Activated B cell treated with CpG ODN at 0.5 μM for 24 hours (primary cell): ENCODE measurements around the gene H6PD. TPM values are rescaled to one million over a fixed set of nuclear protein-coding genes. Genes with fewer than 3 reads are reported as not detected.
A peak's percentile ranks its signal among the peaks of the same experiment; 100 is the strongest.

ENCODE experiments used
- ATAC-seq: fragments of 200-7000 bp; cut with Tn5 transposase; one replicate; pipeline ENCODE4 v1.10.0; 2021; ENCODE audit warnings: low read depth, mild to moderate bottlenecking, moderate library complexity
- CTCF ChIA-PET: fragments of 350-600 bp; sonication (Branson Sonifier 250); formaldehyde crosslinking; loops from one replicate; lab custom pipeline; 2021; ENCODE audit warnings: antibody characterized with exemption; lab: Charles Lee
- POLR2A ChIA-PET: fragments of 350-600 bp; sonication (Branson Sonifier 250); formaldehyde crosslinking; loops from one replicate; lab custom pipeline; 2021; ENCODE audit warnings: antibody characterized with exemption; lab: Charles Lee
- DNase-seq: peaks from one replicate; pipeline ENCODE4 v3.0.0; 2022
- H3K27ac Mint-ChIP-seq: one replicate; pipeline ENCODE4 v1.8.0; 2020; ENCODE audit warnings: mixed read lengths
- H3K27me3 Mint-ChIP-seq: one replicate; pipeline ENCODE4 v1.8.0; 2021; ENCODE audit warnings: mixed read lengths
- H3K36me3 Mint-ChIP-seq: one replicate; pipeline ENCODE4 v1.8.0; 2021; ENCODE audit warnings: low read depth, mixed read lengths
- H3K4me1 Mint-ChIP-seq: one replicate; pipeline ENCODE4 v1.8.0; 2021; ENCODE audit warnings: mixed read lengths
- H3K4me3 Mint-ChIP-seq: one replicate; pipeline ENCODE4 v1.8.0; 2020; ENCODE audit warnings: mild to moderate bottlenecking, mixed read lengths
- H3K9me3 Mint-ChIP-seq: one replicate; pipeline ENCODE4 v1.8.0; 2020; ENCODE audit warnings: mixed read lengths
- intact Hi-C: fragments of 100-400 bp; cut with micrococcal nuclease; formaldehyde crosslinking; loops from one replicate; pipeline ENCODE4 v1.15.1; 2024
- total RNA-seq: library from RNA; stranded (reverse); gene quantifications from 2 replicates; pipeline ENCODE4 v1.2.3, GENCODE V29; 2022
- TF ChIP-seq, protein P1 (sequence below): fragments of 200-600 bp; IDR thresholded peaks from one replicate; pipeline ENCODE4 v1.8.0; 2022; ENCODE audit warnings: antibody characterized with exemption, mild to moderate bottlenecking

Gene H6PD
- total RNA-seq, 1 donor from 2014 or later, result 21.9 TPM

- peak overlapping the region; percentile 67 for H3K4me3 Mint-ChIP-seq
- intact Hi-C loops, result loop anchor here (1.0 to 2.0 kb wide), 3 partner anchors 71 to 134 kb away; no protein-coding TSS in a partner anchor
- CTCF ChIA-PET, result interaction anchor here (0.6 to 6.0 kb wide), 3 partner anchors 135 to 199 kb away, joined by 3 to 200 read pairs (median 8); no protein-coding TSS in a partner anchor
- TF ChIP-seq, protein P1, sequence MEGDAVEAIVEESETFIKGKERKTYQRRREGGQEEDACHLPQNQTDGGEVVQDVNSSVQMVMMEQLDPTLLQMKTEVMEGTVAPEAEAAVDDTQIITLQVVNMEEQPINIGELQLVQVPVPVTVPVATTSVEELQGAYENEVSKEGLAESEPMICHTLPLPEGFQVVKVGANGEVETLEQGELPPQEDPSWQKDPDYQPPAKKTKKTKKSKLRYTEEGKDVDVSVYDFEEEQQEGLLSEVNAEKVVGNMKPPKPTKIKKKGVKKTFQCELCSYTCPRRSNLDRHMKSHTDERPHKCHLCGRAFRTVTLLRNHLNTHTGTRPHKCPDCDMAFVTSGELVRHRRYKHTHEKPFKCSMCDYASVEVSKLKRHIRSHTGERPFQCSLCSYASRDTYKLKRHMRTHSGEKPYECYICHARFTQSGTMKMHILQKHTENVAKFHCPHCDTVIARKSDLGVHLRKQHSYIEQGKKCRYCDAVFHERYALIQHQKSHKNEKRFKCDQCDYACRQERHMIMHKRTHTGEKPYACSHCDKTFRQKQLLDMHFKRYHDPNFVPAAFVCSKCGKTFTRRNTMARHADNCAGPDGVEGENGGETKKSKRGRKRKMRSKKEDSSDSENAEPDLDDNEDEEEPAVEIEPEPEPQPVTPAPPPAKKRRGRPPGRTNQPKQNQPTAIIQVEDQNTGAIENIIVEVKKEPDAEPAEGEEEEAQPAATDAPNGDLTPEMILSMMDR, result no peak
- DNase-seq, result no peak
- peaks cover 6% of the 10 kb centered on the region for H3K9me3 Mint-ChIP-seq
- no peaks in the 10 kb centered on the region for H3K36me3 Mint-ChIP-seq
- H3K27ac Mint-ChIP-seq, result no peak overlapping the region
- ATAC-seq, result no peak
- H3K4me1 Mint-ChIP-seq, result peaks cover 6% of the 10 kb centered on the region
- POLR2A ChIA-PET, result interaction anchor here (0.5 to 1.3 kb wide), 5 partner anchors 126 to 1880 kb away, joined by 3 to 4 read pairs (median 3); no protein-coding TSS in a partner anchor
- no peaks in the 10 kb centered on the region for H3K27me3 Mint-ChIP-seq
Measured at GRCh38 chr1:9291914-9292360, 57.4 kb downstream of the H6PD start.

DNA sequence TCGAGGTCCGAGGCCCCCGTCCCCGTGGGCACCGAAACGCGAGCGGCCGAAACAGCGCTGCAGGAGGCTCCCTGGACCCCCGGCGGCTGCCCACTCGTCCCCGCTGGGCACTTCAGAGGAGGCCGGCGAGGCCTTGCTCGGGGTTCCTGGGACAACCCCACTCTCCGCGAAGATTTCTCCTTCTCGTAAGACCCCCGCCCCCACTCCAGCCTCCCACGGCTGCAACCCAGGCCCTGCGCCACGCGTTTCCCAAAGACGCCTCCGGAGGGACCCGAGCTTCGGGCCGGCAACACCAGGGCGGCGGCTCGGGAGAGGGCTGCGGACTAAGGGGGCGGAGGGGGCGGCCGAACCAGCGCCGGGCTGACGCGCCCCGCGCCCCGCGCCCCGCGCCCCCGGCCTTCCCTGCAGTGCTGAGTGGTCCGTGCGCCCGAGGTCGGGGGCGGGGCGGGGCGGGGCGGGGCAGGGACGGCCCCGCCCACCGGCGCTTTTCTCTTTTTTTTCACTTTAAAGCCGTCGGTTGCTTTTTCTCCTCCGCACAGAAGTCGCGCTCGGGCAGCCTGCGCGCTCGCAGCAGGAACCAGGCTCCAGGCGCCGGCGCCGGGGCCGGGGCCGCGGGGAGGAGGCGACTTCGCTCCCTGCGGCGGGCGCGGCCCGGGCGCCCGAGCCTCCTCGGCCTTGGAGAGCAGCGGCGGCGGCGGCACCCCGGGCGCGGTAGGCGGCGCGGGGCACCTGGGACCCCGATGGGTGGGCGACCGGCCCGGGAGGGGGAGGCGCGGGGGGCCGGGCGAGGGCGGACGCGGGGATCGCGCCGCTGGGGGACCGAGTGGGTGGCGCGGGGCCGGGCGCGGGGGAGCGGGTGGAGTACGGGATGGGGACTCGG is 58.0 kb downstream of the H6PD start, which contains the start of gene SPSB1:
SPSB1 (plus strand) TSS at position 534 of the 880 bp plus-strand sequence. CDS start 62,998 bp downstream, outside the sequence.
- intact Hi-C loops, result loop anchor here (1.0 to 2.0 kb wide), 3 partner anchors 70 to 134 kb away; no protein-coding TSS in a partner anchor
- TF ChIP-seq, protein P1, result no peak
- peaks cover 6% of the 10 kb centered on the region for H3K4me1 Mint-ChIP-seq
- H3K4me3 Mint-ChIP-seq, result peak within 1 kb of the TSS; percentile 67
- H3K9me3 Mint-ChIP-seq, result peaks cover 6% of the 10 kb centered on the region
- DNase-seq (peak; percentile 52), ATAC-seq (peak; percentile 66)
- ChIA-PET CTCF (interaction anchor here (0.6 to 6.0 kb wide), 3 partner anchors 134 to 198 kb away, joined by 3 to 200 read pairs (median 8); no protein-coding TSS in a partner anchor), POLR2A (interaction anchor here (0.5 to 1.3 kb wide), 4 partner anchors 126 to 1880 kb away, joined by 3 to 4 read pairs (median 3); no protein-coding TSS in a partner anchor)
- H3K36me3 Mint-ChIP-seq, result no peaks in the 10 kb centered on the region
- no peaks in the 10 kb centered on the region for H3K27me3 Mint-ChIP-seq
- no peak within 1 kb of the TSS for H3K27ac Mint-ChIP-seq

DNA sequence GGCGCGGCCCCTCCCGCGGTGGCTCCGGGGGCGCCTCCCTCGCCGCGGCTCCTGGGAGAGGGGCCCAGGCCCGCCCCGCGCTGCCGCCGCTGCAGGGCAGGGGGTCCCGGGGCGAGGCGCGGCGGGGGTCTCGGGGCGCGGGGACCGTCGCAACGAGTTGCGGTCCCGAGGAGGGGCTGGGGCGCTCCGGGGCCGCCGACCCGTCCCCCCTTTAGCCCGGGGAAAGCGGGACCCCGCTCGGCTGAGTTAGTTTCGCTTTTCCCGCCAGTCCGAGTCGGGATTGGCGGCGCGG is 58.6 kb downstream of the H6PD start:
- intact Hi-C loops, result loop anchor here (2.0 kb wide), 2 partner anchors 70 to 120 kb away; no protein-coding TSS in a partner anchor
- Mint-ChIP-seq H3K4me1 (peaks cover 6% of the 10 kb centered on the region), H3K9me3 (peaks cover 3% of the 10 kb centered on the region), H3K4me3 (no peak overlapping the region), H3K36me3 (no peaks in the 10 kb centered on the region), H3K27ac (no peak overlapping the region), H3K27me3 (no peaks in the 10 kb centered on the region)
- TF ChIP-seq, protein P1, result no peak
- ChIA-PET CTCF (no interaction called here), POLR2A (no interaction called here)
- DNase-seq (no peak), ATAC-seq (no peak)

GRCh38 chr1:9293533-9294404 is 59.2 kb downstream of the H6PD start:
- TF ChIP-seq, protein P1, result no peak
- no peaks in the 10 kb centered on the region for H3K27me3 Mint-ChIP-seq
- peaks cover 3% of the 10 kb centered on the region for H3K9me3 Mint-ChIP-seq
- no peak overlapping the region for H3K27ac Mint-ChIP-seq
- H3K4me3 Mint-ChIP-seq, result no peak overlapping the region
- DNase-seq (peak; percentile 56), ATAC-seq (peak; percentile 32)
- POLR2A ChIA-PET, result no interaction called here
- no peaks in the 10 kb centered on the region for H3K36me3 Mint-ChIP-seq
- CTCF ChIA-PET, result no interaction called here
- peaks cover 6% of the 10 kb centered on the region for H3K4me1 Mint-ChIP-seq
- intact Hi-C loops, result loop anchor here (2.0 kb wide), 2 partner anchors 69 to 119 kb away; no protein-coding TSS in a partner anchor
